Frontal cortex (tissue), 4 donors: ENCODE data around the gene BCL2L13. TPM values are rescaled to one million over a fixed set of nuclear protein-coding genes. Genes with fewer than 3 reads are reported as not detected.
A peak's percentile ranks its signal among the peaks of the same experiment; 100 is the strongest.
"Not testable (repeated sequence)": the region's sequence is repeated elsewhere in the genome, so short reads cannot be mapped to it uniquely, and the experiment has no call there.

Experiments used
- DNase-seq, 2 donors: peaks; one replicate each; pipeline ENCODE4 v3.0.0; 2012; ENCODE audit warnings: low spot score in 2 of 2
- FAIRE-seq: peaks from 2 replicates; lab custom pipeline; 2012; peaks lifted over from hg19 to GRCh38; lab: Jason Lieb, UNC
- total RNA-seq: library from RNA; depleted of rRNA; stranded (reverse); fragments of >200 nt; gene quantifications from one replicate; pipeline ENCODE4 v1.2.3, GENCODE V29; 2014
- donor health status: control.
- donor health status: control.
- donor health status: control.

BCL2L13 gene
- total RNA-seq, 1 donor from 2014 or later = 31.8 TPM

DNA sequence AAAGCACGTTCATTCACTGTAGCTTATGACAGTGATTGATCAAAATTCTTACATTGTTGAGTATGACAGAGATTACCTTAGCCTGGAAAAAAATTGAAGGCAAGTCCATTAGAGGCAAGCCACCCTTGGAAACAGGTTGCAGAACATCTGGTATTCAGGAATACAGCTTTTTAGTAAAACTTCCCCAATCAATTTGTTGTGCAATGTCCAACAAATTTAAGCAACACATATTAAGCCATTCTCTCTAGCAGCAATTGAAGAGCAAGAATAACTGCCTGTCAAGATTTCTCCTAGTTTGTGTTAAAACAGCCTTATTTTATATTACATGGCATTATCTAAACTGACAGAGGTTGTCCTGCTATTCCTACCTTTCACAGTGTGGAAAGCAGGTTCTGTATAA is 37.0 kb downstream of the BCL2L13 start:
- no peak for FAIRE-seq
- no peak for DNase-seq

DNA sequence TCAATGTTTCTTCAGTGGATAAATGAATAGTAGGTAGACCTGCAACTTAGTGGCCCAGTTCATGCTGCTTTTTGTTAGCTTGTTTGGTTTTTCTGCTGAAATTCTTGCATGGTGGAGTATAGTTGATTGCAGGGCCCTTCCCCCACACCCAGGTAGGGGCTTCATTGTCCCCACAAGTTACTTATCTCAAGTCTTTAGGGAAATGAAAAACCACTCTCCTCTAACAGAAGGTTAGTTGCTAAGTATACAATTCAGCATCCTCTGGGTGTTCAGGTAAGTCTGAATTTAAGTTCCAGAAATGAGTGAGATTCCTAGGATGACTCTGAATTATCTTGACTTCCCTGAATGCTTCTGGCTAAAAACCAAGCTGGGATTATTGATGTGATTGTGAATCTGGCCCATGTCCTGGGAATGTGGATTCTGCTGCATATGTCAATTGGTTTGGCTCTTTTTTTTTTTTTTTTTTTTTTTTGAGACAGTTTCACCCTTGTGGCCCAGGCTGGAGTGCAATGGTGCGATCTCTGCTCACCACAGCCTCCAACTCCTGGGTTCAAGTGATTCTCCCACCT is 40.3 kb downstream of the BCL2L13 start:
- no peak for DNase-seq
- FAIRE-seq = no peak

DNA sequence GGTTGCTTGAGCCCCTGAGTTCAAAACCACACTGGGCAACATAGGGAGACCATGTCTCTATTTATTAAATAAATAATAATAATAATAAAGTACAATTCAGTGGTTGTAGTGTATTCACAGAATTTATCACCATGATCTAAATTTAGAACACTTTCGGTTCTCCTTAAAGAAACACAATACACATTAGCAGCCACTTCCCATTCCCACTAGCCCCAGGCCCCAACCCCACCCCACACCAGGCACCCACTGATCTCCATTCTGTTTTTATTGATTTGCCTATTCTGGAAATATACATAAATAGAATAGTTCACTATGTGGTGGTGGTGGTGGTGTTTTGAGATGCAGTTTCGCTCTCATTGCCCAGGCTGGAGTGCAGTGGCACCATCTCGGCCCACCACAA is 45.7 kb downstream of the BCL2L13 start:
- no peak for FAIRE-seq

DNA sequence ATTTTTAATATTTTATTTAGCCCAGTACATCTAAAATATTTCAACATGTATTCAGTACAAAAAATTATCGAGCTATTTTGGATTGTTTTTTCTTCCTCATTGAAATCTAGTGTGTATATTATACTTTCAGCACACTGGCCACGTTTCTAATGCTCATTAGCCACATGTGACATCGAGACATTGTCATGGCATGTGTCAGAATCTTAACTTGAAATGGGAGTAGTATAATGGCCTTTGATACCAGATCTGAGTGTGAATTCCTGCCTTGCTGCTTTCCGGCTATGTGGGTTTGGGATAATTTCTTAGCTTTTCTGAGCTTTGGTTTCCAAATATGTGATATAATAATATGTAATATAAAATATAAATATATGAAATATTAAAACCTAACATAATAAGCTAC is 54.3 kb downstream of the BCL2L13 start:
- DNase-seq (no peak), FAIRE-seq (no peak)

More for the DNA sequence above, 45.7 kb downstream of the BCL2L13 start:
- DNase-seq = no peak

DNA sequence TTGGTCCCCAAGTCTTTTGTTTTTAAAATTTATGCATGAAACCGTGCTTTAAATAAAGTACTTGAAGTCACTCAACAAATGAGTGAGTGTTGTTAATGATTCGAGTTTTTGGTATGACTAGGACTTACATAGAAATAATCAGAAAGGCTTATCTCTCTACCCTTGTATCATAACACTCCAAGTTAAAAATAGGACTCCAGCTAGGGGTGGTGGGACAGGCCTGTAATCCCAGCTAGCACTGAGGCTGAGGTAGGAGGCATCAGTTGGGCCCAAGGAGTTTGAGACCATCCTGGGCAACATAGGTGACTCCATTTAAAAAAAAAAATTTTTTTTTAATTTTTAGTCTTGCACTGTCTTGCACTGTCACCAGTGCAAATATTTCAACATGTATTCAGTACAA is 55.6 kb downstream of the BCL2L13 start:
- FAIRE-seq (no peak), DNase-seq (no peak)

DNA sequence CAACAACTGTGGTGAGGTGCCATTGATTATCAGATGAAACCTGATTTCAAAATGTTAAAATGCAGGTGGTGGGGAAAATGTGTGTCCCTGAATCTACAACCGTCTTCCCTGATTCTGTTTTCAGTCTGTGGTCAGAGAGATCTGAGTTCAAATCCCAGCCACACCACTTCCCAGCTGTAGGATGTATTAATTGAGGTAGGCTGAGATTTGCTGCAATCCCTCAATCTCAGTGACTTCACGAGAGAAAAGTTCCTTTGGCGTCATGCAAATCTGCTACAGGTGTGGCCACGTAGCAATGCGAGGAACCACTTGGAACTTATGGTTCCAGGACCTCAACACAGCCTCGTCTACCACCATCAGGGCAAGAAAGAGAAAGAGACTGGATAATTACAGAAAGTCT is 56.2 kb downstream of the BCL2L13 start:
- FAIRE-seq (no peak), DNase-seq (no peak)

DNA sequence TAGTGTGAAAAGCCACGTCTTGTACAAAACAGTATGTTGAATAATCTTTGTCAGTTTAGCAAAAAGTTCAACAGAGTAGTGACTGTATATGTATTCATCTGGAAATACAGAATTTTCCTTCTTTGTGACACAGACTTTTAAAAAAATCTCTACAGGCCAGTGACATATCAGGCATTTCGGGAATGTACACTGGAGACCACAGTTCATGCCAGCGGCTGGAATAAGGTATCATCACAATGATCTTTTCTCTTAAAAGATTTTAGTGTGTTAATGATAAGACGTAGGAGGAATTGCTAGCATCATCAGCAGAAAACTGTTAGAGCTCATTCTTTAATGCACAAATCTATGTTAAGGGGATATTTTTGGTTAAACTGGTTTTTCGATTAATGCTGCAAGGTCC is 57.4 kb downstream of the BCL2L13 start:
- no peak for DNase-seq

DNA sequence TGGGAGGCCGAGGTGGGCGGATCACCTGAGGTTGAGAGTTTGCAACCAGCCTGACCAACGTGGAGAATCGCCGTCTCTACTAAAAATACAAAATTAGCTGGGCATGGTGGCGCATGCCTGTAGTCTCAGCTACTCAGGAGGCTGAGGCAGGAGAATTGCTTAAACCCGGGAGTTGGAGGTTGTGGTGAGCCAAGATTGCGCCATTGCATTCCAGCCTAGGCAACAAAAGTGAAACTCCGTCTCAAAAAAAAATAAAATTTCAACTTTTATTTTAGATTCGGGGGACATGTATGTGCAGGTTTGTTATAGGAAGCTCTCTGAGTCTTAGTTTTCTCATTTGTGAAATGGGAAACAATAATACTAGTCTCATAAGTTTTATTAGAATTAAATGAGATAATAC is 58.6 kb downstream of the BCL2L13 start:
- FAIRE-seq, DNase-seq: not testable (repeated sequence)

More for the DNA sequence above, 57.4 kb downstream of the BCL2L13 start:
- FAIRE-seq = no peak

DNA sequence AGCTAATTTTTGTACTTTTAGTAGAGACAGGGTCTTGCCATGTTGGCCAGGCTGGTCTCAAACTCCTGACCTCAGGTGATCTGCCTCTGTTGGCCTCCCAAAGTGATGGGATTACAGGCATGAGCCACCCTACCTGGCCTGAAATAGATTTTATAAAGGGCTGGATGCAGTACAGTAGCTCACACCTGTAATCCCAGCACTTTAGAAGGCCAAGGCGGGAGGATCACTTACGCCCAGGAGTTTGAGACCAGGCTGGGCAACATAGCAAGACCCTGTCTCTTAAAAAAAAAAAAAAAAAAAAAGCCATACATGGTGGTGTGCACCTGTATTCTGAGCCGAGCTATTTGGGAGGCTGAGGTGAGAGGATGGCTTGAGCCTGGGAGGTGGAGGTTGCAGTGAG is 59.7 kb downstream of the BCL2L13 start:
- not testable (repeated sequence) for FAIRE-seq, DNase-seq

DNA sequence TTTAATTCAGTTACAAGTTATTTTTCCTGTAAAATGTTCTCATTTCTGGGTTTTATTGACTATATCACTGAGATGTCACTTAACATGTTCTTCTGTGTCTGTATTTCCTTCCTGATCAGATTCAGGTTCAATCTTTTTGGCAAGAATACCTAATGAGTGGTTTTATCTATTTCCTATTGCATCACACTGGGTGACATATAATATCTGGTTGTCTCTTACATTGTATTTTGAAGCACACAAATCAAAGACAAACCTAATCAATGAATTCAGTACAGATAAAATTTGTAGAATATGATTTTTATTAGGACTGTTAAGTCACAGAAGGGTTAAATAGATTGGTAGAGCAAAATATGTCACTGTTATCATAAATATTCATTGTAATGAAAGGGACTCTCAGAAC is 60.4 kb downstream of the BCL2L13 start:
- DNase-seq (no peak), FAIRE-seq (no peak)

DNA sequence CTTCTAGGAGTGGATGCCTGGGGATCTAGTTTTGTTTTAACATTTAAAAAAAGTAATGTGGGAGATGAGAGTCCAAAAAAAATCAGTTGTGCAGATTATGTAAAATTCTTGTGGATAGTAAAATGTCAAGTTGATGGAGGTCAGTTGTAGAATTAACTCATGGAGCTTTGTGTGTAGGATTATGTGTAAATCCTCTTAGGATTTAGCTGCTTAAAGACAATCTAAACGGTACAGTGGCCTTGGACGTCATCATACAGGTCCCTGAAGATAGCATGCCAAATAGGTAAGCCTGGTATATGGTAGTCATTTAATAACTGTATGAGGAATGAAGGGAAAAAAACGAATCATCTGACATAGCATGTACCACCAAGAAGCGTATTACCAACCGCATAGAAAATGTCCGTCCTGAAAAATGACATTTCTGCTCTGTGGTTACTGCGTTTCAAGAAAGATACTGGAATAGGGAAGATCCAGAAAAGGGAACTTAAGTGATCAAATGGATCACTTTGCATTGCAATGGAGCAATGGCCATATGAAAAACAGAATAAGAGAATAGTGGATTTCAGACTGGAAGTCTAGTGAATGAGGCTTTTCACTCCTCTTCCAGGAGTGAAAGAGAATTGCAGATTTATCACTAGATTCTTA is 61.3 kb downstream of the BCL2L13 start:
- no peak for FAIRE-seq

DNA sequence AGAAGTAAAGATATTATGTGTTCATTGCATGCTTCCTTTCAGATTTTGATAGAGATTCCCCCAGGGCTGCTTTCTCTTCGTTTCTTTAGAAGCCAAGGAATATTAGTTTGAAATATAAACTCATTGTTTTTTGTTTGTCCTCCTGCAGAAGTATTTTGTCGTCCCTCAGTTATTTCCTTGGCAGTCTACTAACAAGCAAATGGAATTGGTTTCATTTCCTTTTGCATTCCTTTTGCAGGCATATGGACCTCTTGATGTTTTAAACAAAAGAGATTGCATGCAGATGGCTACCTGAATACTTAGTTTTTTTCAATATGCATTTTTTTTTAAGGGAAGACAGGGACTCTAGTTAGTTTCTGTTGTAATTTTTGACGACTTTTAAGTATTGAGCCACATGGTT is 62.2 kb downstream of the BCL2L13 start:
- DNase-seq (no peak), FAIRE-seq (no peak)

More for the DNA sequence above, 61.3 kb downstream of the BCL2L13 start:
- no peak for DNase-seq

DNA sequence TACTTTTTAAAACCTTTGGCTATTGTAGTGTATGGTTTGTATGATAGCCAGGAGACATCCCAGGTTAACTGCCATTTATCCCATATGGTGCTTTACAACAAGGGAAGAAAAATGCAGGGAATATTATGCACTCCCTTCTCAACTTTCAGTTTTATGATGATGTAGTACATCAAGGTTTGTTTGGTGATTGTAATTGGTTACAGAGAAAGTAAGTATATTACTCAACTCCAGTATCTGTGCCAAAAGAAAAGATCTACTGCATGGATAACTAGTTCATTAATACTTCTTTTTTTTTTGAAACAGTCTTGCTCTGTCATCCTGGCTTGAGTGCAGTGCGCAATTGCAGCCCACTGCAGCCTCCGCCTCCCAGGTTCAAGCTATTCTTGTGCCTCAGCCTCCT is 65.3 kb downstream of the BCL2L13 start:
- FAIRE-seq = no peak
- DNase-seq = no peak

DNA sequence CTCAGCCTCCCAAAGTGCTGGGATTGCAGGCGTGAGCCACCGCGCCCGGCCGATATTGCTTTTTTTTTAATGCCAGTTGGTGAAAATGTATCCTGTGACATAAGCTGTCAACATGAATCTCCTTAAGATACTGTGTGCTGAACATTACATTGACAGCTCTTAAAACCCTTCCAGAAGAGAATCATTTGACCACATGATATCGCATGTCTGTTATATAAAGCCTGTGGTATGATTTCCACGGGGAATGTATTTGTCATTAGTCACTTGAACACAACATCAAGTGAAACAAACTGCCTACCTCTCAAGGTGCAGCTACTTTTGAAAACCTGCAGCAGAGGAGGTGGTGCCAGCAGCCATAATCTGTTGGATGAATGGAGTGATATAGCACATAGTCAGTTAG is 67.0 kb downstream of the BCL2L13 start:
- FAIRE-seq (no peak), DNase-seq (no peak)

DNA sequence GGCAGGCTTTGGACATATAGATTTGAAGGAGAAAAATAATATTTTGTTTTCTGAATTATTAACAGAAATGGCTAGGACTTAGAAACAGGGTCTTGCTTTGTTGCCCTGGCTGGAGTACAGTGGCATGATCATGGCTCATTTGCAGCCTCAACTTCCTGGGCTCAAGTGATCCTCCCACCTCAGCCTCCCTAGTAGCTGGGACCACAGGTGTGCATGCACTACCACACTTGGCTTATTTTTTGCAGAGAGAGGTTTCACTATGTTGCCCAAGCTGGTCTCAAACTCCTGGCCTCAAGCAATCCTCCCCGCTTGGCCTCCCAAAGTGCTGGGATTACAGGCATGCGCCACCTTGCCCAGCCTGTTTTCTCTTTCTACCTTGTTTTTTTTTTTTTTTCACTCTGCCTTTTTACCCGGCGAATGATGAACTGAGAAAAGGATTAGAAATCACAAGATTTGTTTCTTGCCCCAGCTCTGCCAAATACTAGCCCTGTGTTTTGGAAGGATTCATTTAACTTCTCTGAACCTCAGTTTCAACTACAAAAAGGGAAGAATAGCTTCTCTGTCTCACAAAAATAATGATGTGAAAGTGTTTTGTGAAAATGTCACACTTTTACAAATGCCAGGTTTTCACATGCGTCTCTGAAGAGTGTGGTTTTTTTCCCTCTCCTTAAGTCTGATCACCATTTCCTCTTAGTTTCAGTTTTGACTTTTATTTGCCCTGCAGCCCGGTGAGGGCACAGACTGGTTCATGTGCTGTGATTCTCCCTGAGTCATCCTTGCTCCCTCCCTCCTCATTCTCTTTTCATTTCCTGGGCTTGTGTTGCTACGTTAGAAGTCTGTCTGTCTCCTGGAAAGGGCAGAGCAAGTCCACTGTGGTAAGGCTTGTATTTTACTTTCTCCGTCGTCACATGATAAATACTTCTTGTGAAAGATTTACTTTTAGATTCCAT is 67.7 kb downstream of the BCL2L13 start:
- FAIRE-seq (no peak), DNase-seq (peak; percentile 25 to 66)

DNA sequence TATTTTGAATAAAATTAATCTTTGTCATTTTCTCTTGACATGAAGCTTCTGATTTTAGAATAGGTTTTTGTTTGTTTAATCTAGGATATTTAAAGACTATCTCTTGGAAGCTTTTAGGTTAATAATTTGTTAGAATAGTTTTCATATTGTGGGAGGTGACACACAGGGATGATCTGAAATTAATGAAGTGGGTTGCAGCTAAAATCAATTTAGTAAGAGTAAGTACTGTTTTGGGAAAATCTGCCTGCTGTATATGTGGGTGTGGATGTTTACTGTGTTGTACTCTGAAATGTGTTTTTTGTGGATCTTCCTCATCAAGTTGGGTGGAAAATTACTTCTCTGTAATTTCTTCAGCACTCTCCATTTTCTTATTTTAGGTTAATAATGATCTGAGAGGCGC is 68.4 kb downstream of the BCL2L13 start:
- no peak for DNase-seq
- FAIRE-seq = no peak

DNA sequence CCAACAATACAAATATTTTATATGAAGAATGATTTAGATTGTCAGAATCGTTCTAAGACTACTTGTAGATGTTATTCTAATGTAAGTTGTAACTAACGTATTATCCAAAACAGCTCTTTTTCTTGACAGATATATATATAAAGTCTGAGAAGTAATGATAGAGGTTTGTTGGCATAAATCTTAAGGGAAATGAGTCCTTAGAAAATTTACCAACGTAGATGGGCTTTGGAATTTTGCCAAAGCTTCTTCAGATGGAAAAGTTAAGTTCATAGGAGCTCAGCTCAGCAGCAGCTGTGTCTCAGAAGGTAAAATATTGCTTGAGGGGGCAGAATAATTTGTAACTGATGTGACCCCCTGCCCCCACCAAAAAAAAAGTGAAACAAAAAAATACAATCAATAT is 69.0 kb downstream of the BCL2L13 start:
- FAIRE-seq = no peak
- no peak for DNase-seq

DNA sequence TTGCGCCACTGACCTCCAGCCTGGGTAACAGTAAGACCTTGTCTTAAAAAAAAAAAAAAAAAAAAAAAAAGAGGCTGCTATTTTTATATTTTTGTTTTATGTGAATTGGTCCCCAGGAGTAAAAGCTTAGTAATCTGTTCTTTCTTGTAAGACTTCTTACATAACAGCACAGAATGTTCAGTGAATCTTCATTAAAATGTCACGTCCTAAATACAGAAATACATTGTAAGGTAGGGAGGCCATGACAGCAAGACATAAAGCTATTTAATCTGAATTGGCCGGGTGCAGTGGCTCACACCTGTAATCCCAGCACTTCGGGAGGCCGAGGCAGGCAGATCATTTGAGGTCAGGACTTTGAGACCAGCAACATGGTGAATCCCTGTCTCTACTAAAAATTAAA is 71.5 kb downstream of the BCL2L13 start:
- FAIRE-seq = no peak
- DNase-seq = no peak

DNA sequence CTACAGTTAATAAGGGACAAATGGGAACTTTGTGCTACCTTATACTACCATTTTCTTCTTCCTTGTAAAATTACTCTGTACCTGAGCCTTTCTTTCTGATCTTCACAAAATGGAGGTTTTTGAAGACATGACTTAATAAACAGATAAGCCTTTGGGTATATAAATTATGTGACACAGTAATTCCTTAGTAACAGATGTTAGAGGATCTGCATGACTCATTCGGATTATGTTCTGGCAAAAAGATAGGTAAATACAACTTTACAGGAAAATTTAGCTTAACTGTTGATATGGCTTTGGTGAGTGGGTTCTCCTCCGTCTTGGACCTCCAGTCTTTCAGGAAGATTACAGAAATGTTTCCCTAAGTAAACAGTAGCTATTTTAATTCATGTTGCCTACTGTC is 73.9 kb downstream of the BCL2L13 start:
- FAIRE-seq = no peak
- no peak for DNase-seq

DNA sequence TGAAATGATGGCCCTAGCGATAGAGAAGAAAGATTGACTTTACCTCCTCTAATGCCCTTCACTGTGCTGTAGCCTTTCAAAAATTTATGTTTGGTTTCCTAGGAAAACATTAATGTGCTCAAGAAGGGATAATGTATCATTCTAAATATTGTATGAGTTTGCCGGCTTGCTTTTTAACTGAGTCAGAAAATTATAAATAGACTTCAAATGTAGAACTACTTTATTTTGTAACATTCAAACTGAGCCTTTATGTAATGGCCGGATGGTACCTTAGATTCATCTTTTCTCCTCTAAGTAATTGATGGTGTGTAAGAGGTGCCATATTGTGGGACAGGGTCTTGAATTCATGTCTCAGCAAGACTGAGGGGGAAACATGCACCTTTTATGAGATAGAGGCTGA is 78.0 kb downstream of the BCL2L13 start:
- FAIRE-seq (no peak), DNase-seq (no peak)

DNA sequence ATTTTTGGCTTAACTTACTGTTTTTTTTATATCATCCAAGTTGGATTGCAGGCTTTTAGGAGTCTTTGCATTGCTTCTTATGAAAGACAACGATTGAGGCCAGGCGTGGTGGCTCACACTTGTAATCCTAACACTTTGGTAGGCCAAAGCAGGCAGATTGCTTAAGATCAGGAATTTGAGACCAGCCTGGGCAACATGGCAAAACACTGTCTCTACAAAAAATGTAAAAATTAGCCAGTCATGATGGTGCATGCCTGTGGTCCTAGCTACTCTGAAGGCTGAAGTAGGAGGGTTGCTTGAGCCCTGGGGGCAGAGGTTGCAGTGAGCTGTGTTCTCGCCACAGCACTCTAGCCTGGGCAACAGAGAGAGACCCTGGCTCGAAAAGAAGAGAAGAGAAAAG is 79.2 kb downstream of the BCL2L13 start:
- DNase-seq (no peak), FAIRE-seq (no peak)
